Retinal pigment epithelial cell (primary cell): Measurements from ENCODE around the gene SLC51B.

Experiments used
- DNase-seq: peaks from one replicate; pipeline ENCODE4 v3.0.0-alpha.2; 2010; ENCODE audit warnings: low read depth
- H3K4me3 ChIP-seq: 2 replicates; pipeline ENCODE4 v1.5.1; 2011; ENCODE audit warnings: mild to moderate bottlenecking, low read length, control low read depth, moderate library complexity
- TF ChIP-seq, protein P1 (sequence below): conservative IDR thresholded peaks from 2 replicates; pipeline ENCODE4 v1.5.1; 2011; ENCODE audit warnings: low read depth, low read length, control low read depth, inconsistent platforms

SLC51B gene

DNA sequence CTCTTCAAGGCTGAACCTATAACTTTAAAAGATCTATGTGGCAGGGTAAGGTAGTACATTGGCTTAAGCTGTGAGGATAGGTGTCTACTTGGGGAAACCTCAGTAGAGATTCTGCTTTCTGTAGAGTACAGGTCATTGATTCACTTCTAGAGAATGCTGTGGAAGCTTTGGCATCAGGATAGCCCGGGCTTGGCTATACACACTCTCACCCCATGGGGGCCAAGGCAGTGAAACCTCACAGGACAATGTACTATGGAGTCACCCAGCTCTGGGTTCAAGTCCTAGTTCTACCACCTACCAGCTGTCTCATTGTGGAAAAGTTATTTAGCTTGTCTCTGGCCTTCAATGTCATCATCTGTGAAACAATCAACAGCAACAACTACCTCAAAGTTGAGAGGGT lies 24.8 kb upstream of the SLC51B start:
- no peak for DNase-seq
- TF ChIP-seq, protein P1, sequence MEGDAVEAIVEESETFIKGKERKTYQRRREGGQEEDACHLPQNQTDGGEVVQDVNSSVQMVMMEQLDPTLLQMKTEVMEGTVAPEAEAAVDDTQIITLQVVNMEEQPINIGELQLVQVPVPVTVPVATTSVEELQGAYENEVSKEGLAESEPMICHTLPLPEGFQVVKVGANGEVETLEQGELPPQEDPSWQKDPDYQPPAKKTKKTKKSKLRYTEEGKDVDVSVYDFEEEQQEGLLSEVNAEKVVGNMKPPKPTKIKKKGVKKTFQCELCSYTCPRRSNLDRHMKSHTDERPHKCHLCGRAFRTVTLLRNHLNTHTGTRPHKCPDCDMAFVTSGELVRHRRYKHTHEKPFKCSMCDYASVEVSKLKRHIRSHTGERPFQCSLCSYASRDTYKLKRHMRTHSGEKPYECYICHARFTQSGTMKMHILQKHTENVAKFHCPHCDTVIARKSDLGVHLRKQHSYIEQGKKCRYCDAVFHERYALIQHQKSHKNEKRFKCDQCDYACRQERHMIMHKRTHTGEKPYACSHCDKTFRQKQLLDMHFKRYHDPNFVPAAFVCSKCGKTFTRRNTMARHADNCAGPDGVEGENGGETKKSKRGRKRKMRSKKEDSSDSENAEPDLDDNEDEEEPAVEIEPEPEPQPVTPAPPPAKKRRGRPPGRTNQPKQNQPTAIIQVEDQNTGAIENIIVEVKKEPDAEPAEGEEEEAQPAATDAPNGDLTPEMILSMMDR, result no peak
- H3K4me3 ChIP-seq, result no peak overlapping the region

- no peak for DNase-seq
- no peak overlapping the region for H3K4me3 ChIP-seq
- TF ChIP-seq, protein P1, result no peak
These were observed 23.7 kb upstream of the SLC51B start for GRCh38 chr15:65021488-65021887.

DNA sequence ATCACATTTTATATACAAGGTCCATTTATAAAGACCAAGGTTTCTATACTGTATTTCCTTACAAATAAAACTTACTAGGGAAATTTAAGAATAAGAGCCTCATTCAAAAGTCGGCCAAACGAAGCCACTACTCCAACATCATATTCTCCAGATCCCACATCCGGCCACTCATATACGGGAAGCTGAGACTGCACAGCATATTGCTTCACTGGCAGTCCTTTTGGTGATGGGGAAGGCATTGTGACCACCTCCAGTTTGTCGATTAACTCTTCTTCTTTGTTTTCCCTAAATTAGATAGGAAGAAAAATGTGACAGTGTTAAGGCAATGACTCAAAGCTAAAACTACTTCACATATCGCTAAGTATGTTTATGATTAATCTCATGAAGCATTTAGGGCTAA lies 18.4 kb upstream of the SLC51B start:
- TF ChIP-seq, protein P1, result no peak
- no peak for DNase-seq
- H3K4me3 ChIP-seq, result no peak overlapping the region

DNA sequence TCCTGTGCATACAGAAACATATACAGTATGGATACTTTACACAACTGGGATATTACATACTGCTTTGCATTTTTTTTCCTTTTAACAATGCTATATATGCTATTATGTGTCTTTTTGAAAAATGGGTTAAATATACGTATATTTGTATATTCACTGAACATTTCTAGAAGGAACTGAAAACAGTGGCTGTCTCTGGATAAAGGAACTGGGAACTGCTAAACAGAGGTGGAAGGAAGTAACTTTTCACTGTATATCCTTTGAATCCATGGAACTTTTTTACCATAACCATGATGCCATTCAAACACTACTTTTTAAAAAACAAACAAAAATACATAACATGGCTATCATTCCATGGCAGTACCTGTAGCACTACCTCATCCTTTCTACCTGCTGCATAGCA lies 17.6 kb upstream of the SLC51B start:
- DNase-seq, result no peak
- TF ChIP-seq, protein P1, result no peak
- no peak overlapping the region for H3K4me3 ChIP-seq

DNA sequence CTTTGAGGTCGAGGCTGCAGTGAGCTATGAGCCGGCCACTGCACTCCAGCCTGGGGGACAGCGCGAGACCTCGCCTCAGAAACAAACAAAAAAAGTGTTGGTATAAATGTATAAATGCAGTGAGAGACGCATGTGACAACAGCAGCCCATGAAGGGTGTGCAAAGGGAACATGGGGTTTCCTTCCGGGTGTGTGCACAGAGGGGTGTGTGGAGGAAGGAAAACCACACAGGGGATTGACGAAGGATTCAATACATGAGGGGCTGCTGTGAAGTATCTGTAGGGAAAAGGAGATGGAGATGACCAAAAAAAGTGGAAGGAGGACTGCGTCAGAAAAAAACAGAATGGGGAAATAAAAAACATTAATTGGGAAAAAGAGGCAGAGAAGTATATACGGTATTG lies 16.8 kb upstream of the SLC51B start:
- H3K4me3 ChIP-seq, result peak overlapping the region; percentile 83
- TF ChIP-seq, protein P1, result no peak
- DNase-seq, result no peak

DNA sequence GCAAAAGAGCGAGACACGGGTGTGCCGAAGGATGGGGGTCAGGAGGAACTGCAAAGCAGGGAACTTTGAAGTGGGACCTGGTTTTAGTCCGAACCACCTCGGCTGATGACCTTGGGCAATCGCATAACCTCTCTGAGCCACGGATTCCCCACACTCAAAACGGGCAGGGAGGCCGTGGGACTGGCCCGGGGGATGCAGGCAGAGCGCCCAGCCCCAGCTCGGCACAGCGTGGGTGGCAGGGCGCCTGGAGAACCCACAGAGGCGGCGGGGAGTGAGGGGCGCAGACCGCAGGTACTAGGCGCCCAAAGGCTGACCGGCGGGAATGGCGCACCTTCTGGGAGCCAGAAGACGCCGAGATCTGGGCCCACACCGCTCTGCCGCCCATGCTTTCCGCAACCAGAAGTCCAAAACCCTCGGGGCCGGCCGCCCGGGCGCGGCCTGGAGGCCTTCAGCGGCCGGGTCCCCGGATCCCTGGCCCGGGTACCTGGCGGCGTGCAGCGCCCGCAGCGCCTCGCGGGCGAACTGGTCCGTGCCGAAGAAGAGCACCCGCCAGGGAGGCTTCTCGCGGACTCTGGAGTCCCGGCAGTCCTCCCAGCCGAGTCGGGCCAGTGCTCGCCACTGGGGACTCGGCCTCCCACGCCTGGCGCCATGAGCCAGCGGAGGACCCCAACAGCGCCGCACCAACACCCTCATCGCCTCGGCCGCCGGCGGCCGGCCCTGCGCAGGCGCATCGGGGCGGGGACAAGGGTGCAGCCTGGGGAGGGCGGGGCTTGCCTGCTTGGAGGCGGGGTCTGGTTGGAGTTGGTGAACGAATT lies 16.1 kb upstream of the SLC51B start, which contains the start of gene MTFMT:
TSS of gene MTFMT (minus strand) at position 719 of the 815 bp plus-strand sequence. CDS start at position 693, 26 bp downstream.
- H3K4me3 ChIP-seq, result peak within 1 kb of the TSS; percentile 83
- peak; percentile 22 for DNase-seq

More for the DNA sequence above, 16.1 kb upstream of the SLC51B start, which contains the start of gene MTFMT:
- TF ChIP-seq, protein P1, result no peak
